ENCODE results near the gene GMDS. TPM values are rescaled to one million over a fixed set of nuclear protein-coding genes. Genes with fewer than 3 reads are reported as not detected.

GMDS gene
- polyA plus RNA-seq, 1 experiment: 7.1 TPM

GRCh38 chr6:2249126-2249525 is 3.7 kb upstream of the GMDS start:
- CTCF ChIA-PET: no interaction called here
- POLR2A ChIA-PET: no interaction called here
- TF ChIP-seq CTCF (IDR thresholded peaks at IDR 0.05; ENCODE audit: insufficient read depth, low read depth, low read length): no peak
- no peaks in the 10 kb centered on the region for H3K36me3 ChIP-seq (ENCODE audit: control insufficient read depth, insufficient read depth, low read length)
- no peak overlapping the region for H3K4me3 ChIP-seq (ENCODE audit: low read depth, low read length)
- no peaks in the 10 kb centered on the region for H3K27me3 ChIP-seq (ENCODE audit: control insufficient read depth, insufficient read depth, low read length)
- DNase-seq (ENCODE audit: low read depth): no peak

GRCh38 chr6:2247664-2248063 is 2.3 kb upstream of the GMDS start:
- DNase-seq (ENCODE audit: low read depth): no peak
- ChIA-PET POLR2A (no interaction called here), CTCF (no interaction called here)
- Histone ChIP-seq H3K36me3 (ENCODE audit: control insufficient read depth, insufficient read depth, low read length) (no peaks in the 10 kb centered on the region), H3K4me3 (ENCODE audit: low read depth, low read length) (no peak overlapping the region), H3K27me3 (ENCODE audit: control insufficient read depth, insufficient read depth, low read length) (no peaks in the 10 kb centered on the region)
- no peak for TF ChIP-seq CTCF (IDR thresholded peaks at IDR 0.05; ENCODE audit: insufficient read depth, low read depth, low read length)

- TF ChIP-seq CTCF (IDR thresholded peaks at IDR 0.05; ENCODE audit: insufficient read depth, low read depth, low read length): no peak
- ChIA-PET CTCF (interaction anchor here (1.1 to 1.5 kb wide), 2 partner anchors 10 to 202 kb away, joined by 3 to 8 read pairs; no protein-coding TSS in a partner anchor), POLR2A (no interaction called here)
These were observed 765 bp upstream of the GMDS start for GRCh38 chr6:2245877-2246863.

GRCh38 chr6:2244261-2245102 is 923 bp downstream of the GMDS start:
- ChIA-PET POLR2A (no interaction called here), CTCF (interaction anchor here (1.3 kb wide), 1 partner anchor 36 kb away, joined by 3 read pairs; no protein-coding TSS in a partner anchor)
- Histone ChIP-seq H3K4me3 (ENCODE audit: low read depth, low read length) (peak overlapping the region; percentile 91), H3K36me3 (ENCODE audit: control insufficient read depth, insufficient read depth, low read length) (no peaks in the 10 kb centered on the region), H3K27me3 (ENCODE audit: control insufficient read depth, insufficient read depth, low read length) (no peaks in the 10 kb centered on the region)
- TF ChIP-seq CTCF (IDR thresholded peaks at IDR 0.05; ENCODE audit: insufficient read depth, low read depth, low read length): no peak
- no peak for DNase-seq (ENCODE audit: low read depth)

More at GRCh38 chr6:2245877-2246863, 765 bp upstream of the GMDS start:
- DNase-seq (ENCODE audit: low read depth): no peak
- Histone ChIP-seq H3K4me3 (ENCODE audit: low read depth, low read length) (peak overlapping the region; percentile 91), H3K27me3 (ENCODE audit: control insufficient read depth, insufficient read depth, low read length) (no peaks in the 10 kb centered on the region), H3K36me3 (ENCODE audit: control insufficient read depth, insufficient read depth, low read length) (no peaks in the 10 kb centered on the region)

GRCh38 chr6:2242311-2242710 is 3.1 kb downstream of the GMDS start:
- TF ChIP-seq CTCF (IDR thresholded peaks at IDR 0.05; ENCODE audit: insufficient read depth, low read depth, low read length): no peak
- POLR2A ChIA-PET: no interaction called here

More at GRCh38 chr6:2242311-2242710, 3.1 kb downstream of the GMDS start:
- H3K4me3 ChIP-seq (ENCODE audit: low read depth, low read length): no peak overlapping the region
- DNase-seq (ENCODE audit: low read depth): no peak
- H3K36me3 ChIP-seq (ENCODE audit: control insufficient read depth, insufficient read depth, low read length): no peaks in the 10 kb centered on the region
- CTCF ChIA-PET: no interaction called here
- H3K27me3 ChIP-seq (ENCODE audit: control insufficient read depth, insufficient read depth, low read length): no peaks in the 10 kb centered on the region

Measured in BJ (cell line).